ENCODE results near the gene UBAC2.
"Not testable (repeated sequence)": the region's sequence is repeated elsewhere in the genome, so short reads cannot be mapped to it uniquely, and the experiment has no call there.

UBAC2 gene

GRCh38 chr13:99206226-99206625 is 5.6 kb downstream of the UBAC2 start:
- H3K27me3 ChIP-seq (replicated peaks) = no peaks in the 10 kb centered on the region
- H3K36me3 ChIP-seq (replicated peaks) = no peaks in the 10 kb centered on the region
- no peak for TF ChIP-seq CTCF (IDR thresholded peaks at IDR 0.05; ENCODE audit: low read depth, low read length, missing control alignments)
- no peak for DNase-seq
- in situ Hi-C loops (cut with HindIII; ENCODE audit: low pct_ligation_motif_present, low sequenced_read_pairs) = no loop called here
- no peak overlapping the region for H3K27ac ChIP-seq
- H3K4me3 ChIP-seq (ENCODE audit: low read depth, low read length) = no peak overlapping the region

- no peak for TF ChIP-seq CTCF (IDR thresholded peaks at IDR 0.05; ENCODE audit: low read depth, low read length, missing control alignments)
- Histone ChIP-seq H3K27me3 (replicated peaks) (no peaks in the 10 kb centered on the region), H3K36me3 (replicated peaks) (no peaks in the 10 kb centered on the region), H3K4me3 (ENCODE audit: low read depth, low read length) (no peak overlapping the region), H3K27ac (no peak overlapping the region)
- in situ Hi-C loops (cut with HindIII; ENCODE audit: low pct_ligation_motif_present, low sequenced_read_pairs) = no loop called here
- no peak for DNase-seq
Observed at GRCh38 chr13:99206873-99207272, 6.2 kb downstream of the UBAC2 start.

- H3K36me3 ChIP-seq (replicated peaks) = no peaks in the 10 kb centered on the region
- no peak for TF ChIP-seq CTCF (IDR thresholded peaks at IDR 0.05; ENCODE audit: low read depth, low read length, missing control alignments)
- no peak overlapping the region for H3K4me3 ChIP-seq (ENCODE audit: low read depth, low read length)
- H3K27me3 ChIP-seq (replicated peaks) = no peaks in the 10 kb centered on the region
- no peak overlapping the region for H3K27ac ChIP-seq
- no peak for DNase-seq
- in situ Hi-C loops (cut with HindIII; ENCODE audit: low pct_ligation_motif_present, low sequenced_read_pairs) = no loop called here
Observed at GRCh38 chr13:99207511-99207910, 6.9 kb downstream of the UBAC2 start.

- in situ Hi-C loops (cut with HindIII; ENCODE audit: low pct_ligation_motif_present, low sequenced_read_pairs) = no loop called here
- H3K4me3 ChIP-seq (ENCODE audit: low read depth, low read length) = no peak overlapping the region
- no peaks in the 10 kb centered on the region for H3K36me3 ChIP-seq (replicated peaks)
- H3K27me3 ChIP-seq (replicated peaks) = no peaks in the 10 kb centered on the region
- no peak for DNase-seq
- TF ChIP-seq CTCF (IDR thresholded peaks at IDR 0.05; ENCODE audit: low read depth, low read length, missing control alignments) = no peak
- no peak overlapping the region for H3K27ac ChIP-seq
Observed at GRCh38 chr13:99208185-99208584, 7.5 kb downstream of the UBAC2 start.

- Histone ChIP-seq H3K27ac (no peak overlapping the region), H3K36me3 (replicated peaks) (no peaks in the 10 kb centered on the region), H3K4me3 (ENCODE audit: low read depth, low read length) (no peak overlapping the region), H3K27me3 (replicated peaks) (no peaks in the 10 kb centered on the region)
- DNase-seq = no peak
- no peak for TF ChIP-seq CTCF (IDR thresholded peaks at IDR 0.05; ENCODE audit: low read depth, low read length, missing control alignments)
- in situ Hi-C loops (cut with HindIII; ENCODE audit: low pct_ligation_motif_present, low sequenced_read_pairs) = no loop called here
Observed at GRCh38 chr13:99208845-99209527, 8.3 kb downstream of the UBAC2 start.

- H3K36me3 ChIP-seq (replicated peaks); H3K27me3 ChIP-seq (replicated peaks); in situ Hi-C loops (cut with HindIII; ENCODE audit: low pct_ligation_motif_present, low sequenced_read_pairs); DNase-seq; H3K27ac ChIP-seq; H3K4me3 ChIP-seq (ENCODE audit: low read depth, low read length): not testable (repeated sequence)
Observed at GRCh38 chr13:99210627-99211026, 10.0 kb downstream of the UBAC2 start.
